NCI-H1694 (cell line): ENCODE measurements around the gene RAPSN.
A peak's percentile ranks its signal among the peaks of the same experiment; 100 is the strongest.

Experiments used
- DNase-seq: peaks from one replicate; lab custom pipeline; 2025; lab: John Stamatoyannopoulos, UW

RAPSN gene

DNA sequence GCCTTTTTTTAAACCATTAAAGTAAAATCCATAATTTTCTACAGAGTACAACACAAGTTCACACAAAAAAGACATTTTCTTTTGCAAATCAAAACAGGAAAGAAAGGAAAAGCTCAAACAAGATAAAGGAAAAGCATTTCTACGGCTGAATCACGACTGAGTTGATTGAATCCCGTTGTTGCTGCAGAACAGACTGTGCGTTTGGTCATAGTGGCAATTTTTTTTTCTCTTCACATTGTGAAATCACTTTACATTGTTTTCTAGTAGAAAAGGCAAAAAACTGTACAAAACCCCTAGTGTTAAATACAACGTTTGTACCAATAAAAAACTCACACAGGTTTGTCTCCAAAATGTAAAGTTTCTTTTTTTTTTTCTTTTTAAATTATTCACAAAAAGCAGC is 17.3 kb upstream of the RAPSN start:
- no peak for DNase-seq

DNA sequence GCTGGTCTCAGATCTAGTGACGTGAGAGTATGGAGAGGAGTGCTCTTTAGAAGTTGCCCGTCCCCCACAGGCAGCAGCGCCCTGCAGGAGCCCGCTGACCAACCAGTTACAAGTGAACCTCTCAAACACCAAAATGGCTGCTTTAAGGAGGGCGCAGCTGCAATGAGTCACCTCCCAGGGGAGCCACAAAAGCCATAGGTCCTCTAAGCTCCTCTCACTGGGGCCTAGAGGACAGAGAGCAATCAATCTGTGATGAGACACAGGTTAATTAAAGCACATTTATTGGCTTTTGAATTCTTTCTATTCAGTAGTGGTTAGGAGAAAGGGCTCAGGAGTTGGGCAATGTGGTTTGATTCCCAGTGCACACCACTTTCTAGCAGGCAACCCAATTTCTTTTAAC is 15.5 kb upstream of the RAPSN start:
- DNase-seq: no peak

DNA sequence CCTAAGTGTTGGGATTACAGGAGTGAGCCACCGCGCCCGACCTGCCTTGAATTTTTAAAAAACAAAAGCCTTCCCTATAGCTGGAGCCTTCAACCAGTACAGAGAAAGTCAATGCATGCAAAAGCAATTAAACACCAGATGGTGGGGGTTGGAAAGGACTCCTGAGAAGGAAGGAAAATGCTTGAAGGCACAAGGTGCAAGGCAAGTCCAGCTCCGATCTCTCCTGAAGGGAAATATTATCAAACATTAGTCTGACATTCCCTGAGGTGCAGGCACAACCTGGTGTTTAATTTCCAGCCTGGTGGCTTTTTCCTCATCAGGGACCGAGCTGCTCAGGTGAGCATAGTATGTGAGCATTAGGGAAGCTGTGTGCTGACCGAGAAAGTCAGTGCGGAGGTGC is 12.9 kb upstream of the RAPSN start:
- DNase-seq: no peak

DNA sequence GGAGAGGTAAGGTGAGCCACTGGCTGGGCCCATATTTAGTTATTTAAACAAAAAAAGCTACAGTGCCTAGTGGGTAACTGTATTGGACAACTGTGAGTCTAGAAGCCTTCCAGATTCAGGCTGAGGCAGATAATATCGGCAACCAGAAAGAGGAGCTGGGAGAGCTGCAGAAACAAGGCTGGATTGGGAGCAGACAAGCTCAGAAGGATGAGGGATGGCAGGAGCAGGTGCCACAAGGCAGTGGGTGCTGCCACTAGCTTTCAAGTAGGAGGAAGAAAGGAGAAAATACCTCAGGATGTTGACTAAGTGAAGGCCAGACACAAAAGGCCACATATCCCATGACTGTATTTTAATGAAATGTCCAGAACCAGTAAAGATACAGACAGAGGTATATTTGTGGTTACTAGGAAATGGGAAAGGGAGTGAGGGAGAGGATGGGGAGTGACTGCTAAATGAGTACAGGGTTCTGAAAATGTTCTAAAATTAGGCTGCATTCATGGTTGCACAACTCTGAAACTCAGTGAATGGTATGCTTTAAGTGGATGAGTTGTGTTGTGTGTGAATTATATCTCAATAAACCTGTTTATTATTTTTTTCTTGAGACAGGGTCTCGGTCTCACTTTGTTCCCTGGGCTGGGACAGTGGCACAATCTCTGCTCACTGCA is 11.8 kb upstream of the RAPSN start:
- no peak for DNase-seq

DNA sequence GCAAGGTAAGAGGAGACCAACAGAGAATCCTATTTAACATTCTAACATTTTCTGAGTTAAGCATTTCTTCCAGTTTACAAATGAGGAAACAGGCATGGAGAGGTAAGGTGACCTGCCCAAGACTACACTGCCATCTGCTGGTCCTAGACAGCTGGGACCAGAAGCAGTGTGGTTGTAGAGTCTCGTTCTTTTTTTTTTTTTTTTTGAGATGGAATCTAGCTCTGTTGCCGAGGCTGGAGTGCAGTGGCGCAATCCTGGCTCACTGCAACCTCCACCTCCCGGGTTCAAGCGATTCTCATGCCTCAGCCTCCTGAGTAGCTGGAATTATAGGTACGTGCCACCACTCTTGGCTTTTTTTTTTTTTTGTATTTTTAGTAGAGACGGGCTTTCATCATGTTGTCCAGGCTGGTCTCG is 5.3 kb upstream of the RAPSN start:
- DNase-seq: peak; percentile 68

DNA sequence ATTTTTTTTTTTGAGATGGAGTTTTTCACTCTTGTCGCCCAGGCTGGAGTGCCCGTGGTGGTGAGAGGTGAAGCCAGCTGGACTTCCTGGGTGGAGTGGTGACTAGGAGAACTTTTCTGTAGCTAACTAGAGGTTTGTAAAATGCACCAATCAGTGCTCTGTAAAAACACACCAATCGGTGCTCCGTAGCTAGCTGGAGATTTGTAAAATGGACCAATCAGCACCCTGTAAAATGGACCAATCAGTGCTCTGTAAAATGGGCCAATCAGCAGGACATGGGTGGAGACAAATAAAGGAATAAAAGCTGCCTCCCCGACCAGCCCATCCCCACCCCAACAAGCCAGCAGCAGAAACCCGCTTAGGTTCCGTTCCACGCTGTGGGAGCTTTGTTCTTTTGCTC is 4.4 kb upstream of the RAPSN start:
- DNase-seq: no peak

DNA sequence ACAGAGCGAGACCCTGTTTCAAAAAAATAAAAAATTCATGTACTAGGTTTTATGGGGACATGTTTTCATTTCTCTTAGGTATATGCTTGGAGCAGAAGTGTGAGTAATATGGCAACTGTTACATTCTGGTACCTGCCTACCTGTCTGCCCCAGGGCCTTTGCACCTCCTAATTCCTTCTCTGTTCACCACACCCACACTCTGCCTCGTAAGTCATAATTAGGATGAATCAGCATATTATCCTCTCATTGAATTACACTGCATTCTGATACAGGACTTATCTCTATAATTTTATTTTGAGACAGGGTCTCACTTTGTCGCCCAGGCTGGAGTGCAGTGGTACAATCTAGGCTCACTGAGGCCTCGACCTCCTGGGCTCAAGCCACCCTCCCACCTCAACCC is 3.1 kb upstream of the RAPSN start:
- DNase-seq: no peak

DNA sequence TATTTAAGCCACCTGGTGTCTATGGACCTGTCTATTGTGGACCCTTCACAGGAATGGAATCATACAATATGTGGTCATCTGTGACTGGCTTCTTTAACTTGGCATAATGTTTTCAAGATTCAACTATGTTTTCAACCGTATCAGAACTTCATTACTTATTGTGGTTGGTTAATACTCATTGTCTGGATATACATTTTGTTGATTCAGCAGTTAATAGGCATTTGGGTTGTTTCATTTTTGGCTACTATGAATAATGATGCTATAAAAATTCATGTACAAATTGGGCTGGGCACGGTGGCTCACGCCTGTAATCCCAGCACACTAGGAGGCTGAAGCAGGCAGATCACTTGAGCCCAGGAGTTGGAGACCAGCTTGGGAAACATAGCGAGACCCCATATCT is 2.5 kb upstream of the RAPSN start:
- DNase-seq: no peak

DNA sequence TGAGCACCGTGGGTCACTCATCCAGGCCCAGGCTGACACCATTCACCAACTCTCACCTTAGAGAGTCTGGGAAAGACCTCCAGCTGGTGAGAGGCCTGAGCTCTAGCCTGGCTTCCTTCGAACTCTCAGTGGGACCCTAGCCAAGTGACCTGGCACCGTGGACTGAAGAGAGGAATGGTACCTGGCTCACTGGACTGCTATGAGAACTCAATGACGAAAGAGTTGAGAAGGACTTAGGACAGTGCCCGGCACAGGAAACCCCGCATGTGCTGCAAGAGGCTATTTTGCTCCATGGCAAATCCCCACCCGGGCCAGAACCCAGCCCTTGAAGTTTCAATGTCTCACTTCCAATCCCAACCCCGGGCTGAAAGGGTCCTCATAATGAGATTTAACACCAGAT is 605 bp upstream of the RAPSN start:
- no peak for DNase-seq

DNA sequence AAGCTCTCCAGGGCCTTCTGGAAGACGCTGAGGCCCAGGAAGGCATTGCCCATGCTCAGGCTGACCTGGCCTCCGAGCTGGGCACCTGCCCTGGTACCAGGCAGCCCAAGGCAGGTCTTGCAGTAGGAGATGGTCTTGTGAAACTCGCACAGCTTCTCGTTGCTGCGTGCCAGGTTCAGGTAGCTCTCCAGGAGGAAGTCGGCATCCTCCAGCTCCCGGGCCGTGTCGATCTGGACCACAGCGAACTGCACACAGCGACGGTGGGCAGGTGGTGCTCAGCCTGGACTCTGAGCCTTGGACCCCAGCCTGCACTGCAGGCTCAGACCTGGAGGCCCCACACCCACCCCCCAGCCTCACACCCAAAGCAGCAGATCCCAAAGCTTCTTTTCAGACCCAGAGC is 1.0 kb downstream of the RAPSN start:
- no peak for DNase-seq

DNA sequence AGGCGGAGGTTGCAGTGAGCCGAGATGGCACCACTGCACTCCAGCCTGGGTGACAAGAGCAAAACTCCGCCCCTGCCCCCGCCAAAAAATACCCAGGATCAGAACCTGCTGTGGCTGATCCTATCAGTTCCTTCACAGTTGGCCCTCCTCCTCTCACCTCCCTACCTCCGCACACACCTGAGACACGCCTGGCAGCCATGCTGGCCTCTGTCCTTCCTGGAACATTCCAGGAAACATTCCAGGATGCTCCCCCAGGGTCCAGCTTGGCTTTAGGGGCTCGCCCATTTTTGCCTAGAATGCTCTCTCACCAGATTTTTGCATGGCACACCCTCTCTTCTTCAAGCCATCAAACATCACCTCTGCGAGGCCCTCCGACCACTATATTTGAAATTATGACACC is 2.1 kb downstream of the RAPSN start:
- DNase-seq: no peak

DNA sequence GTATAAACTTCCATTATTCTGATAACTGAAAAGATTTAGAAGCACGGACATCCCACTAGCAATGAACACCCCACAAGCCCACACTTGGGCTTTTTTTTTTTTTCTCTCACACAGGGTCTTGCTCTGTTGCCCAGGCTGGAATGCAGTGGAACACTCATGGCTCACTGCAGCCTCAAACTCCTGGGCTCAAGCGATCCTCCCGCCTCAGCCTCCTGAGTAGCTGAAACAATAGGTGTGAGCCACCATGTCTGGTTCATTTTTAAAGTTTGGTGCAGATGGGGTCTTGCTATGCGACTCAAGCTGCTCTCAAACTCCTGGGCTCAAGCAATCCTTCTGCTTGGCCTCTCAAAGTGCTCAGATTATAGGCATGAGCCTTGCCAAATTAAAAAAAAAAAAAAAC is 3.1 kb downstream of the RAPSN start:
- no peak for DNase-seq

DNA sequence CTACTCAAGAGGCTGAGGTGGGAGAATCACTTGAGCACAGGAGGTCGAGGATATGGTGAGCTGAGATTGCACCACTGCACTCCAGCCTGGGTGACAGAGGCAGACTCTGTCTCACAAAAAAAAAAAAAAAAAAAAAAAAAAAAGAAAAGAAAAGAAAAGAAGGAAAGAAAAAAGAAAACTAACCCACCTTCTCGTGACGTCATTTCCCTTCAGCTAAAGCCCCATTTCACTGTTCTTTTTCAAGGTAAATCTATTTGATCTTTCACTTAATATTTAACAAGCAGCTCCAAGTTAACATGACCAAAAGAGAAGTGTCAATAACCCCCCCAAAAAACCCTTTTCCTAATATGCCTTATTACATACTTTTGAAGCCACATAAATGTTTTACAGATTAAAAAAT is 5.1 kb downstream of the RAPSN start:
- no peak for DNase-seq

DNA sequence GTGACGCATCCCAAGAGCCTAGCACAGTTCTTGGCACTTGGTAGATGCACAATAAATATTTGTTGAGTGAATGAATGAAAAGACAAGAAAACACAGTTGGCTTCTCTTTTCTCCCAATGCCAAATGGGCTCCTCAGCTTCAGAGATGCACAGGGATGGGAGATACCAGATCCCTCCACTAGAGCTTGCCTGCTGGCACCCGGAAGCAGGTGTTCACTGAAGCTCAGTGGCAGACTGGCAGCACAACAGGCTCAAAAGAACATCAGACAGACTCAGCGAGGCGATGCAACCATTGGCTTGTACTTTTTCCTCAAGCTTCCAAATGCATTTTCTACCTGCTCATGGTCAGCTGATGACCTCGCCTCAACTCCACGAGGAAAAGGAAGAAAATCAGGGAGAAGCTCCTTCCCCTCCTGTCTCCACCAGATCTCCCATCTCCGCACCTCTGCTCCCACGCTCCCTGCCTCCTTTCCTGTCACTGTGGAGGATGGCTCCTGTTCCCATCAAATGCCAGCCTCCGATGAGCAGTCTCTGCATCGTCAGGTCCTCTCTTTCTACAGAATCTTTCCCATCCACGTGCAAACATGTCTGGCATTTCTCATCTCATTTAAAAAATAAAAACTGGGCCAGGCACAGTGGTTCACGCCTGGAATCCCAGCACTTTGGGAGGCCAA is 5.8 kb downstream of the RAPSN start:
- DNase-seq: peak; percentile 63

DNA sequence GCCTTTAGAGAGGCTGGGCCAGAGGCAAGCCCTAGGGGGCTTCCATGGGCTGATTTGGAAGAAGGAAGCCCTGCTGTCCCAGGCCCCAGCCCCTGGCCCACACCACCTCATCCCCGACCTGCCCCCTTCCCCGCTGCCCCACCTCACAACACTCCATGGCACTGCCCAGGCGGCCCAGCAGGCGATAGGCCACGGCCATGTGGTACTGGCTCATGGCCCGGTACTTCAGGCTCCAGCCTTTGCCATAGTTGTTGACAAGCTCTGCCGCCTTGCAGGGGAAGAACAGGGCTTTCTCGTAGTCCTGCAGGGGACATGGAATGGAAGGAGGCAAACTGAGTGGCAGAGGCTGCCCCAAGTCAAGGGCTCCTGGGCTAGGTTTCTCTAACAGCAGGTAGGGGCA is 6.4 kb downstream of the RAPSN start:
- no peak for DNase-seq

DNA sequence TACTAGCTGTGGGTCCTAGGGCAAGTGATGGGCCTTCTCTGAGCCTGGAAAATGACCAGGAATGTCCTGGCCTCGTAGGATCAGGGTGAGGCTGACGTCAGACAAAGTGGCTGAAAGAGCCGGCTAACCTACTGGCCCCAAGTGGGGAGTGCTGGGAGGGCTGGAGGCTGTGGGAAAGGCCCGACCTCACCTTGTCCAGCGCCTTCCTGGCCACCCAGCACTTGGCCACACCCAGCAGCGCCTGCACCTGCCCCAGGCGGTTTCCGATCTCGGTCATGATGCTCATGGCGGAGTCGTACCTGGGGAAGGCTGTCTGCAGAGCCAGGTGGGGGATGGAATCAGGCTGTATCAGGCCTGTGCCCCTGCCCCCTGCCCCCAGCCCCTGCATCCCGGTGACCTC is 7.5 kb downstream of the RAPSN start:
- no peak for DNase-seq

DNA sequence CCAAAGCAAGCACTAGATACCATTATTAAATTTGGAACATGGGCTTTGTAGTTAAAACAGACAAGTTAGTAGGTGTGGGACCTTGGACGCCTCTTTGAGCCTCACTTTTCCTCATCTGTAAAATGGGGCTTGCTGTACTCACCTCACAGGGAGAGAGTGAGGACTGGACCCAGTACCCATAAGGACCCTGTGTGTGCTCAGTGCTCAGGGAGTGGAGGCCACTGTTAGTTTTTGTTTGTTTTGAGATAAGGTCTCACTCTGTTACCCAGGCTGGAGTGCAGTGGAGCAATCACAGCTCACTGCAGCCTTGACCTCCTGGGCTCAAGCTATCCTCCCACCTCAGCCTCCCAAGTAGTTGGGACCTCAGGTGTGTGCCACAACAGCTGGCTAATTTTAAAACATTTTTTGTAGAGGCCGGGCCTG is 8.9 kb downstream of the RAPSN start:
- no peak for DNase-seq

DNA sequence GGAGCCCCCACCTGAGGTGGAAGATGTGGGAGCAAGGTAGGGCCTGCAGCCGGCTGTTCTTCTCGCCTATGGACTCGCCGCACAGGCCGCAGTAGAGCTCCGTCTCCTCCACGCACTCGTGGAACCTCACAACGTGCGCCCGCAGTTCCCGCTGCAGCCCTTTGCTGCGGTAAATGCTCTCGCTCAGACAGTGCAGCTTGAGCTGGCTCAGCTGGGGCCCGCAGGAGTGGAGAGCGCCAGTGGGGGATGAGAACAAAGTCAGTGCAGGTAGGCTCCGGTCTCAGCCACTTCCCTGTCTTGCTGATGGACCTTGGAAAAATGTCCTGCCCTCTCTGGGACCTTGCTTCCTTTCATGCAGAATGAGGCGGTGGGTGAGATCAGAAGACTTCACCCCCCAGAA is 10.2 kb downstream of the RAPSN start:
- DNase-seq: no peak

DNA sequence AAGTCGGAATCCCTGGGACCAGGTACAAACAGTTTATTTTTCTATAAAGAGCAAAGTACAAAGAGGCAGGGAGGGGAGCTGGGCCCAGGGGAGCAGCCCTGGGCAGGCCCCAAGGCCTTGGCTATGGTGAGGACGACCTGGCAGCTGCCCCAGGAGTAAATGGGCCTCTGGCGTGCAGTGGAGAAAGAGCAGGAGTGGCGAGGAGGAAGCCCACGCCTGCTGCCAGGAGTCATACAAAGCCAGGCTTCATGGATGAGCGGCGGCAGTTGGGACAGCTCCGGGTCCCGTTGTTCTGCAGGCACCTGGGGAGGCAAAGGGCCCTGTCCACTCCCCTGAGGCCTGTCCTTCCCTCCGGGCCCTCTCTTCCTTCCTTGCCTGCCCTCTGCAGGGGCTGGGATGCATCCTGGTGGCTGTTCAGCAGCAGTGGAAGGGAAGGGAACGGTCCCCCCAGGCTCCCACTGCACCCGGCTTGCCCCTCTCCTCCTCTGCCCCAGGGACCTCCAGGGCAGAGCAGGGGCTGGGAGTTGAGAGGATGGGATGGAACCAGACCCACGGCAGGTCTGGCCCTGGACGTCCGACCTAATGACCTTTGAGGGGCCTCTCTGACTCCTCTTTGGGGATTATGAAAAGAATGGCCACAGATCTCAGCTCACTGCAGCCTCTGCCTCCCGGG is 11.1 kb downstream of the RAPSN start:
- DNase-seq: no peak

DNA sequence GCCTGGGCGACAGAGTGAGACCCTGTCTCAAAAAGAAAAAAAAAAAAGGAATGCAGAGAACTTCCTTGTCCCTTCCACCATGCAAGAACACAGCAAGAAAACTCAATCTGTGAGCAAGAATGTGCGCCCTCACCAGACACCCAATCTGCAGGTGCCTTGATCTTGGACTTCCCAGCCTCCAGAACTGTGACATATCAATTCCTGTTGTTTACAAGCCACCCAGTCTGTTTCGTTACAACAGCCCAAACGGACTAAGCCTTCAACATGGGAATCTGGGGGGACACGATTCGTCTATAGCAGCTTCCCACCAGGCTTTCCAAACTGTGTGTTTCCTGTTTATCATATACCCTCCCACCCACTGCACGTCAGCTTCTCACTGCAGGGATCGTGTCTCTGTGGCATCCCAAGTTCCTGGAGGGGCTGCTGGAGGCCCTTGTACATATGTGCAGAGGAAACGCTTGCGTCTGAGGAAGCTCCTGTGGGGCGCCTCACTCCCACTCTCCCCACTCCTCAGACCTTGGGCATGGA is 11.7 kb downstream of the RAPSN start:
- DNase-seq: no peak

DNA sequence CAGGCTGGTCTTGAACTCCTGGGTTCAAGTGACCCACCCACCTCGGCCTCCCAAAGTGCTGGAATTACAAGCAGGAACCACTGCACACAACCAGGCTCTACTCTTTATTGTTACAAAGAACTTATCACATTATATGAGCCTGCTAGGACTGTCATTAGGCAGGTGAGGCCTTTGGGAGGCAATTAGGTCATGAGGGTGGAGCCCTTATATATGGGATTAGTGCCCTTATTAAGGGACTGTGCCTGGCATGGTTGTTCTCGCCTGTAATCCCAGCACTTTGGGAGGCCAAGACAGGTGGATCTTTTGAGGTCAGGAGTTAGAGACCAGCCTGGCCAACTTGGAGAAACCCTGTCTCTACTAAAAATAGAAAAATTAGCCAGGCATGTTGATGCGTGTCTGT is 12.2 kb downstream of the RAPSN start:
- no peak for DNase-seq

DNA sequence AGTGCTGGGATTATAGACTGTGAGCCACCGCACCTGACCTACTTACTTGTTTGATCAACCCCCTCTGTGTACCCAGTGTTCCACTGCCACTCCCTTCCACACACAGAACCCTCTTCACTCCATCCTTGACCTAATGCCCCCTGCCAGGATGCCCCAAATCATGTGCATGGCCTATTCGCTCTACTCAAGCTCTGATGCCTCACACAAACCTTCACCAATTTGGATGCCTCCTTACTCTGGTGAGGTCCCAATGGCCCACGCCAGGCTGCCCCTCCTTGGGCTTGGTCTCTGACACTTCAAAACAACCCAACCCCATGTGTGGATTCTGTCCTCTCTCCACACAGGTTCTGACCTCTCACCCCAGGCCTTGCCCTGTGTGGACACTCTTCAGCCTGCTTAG is 13.2 kb downstream of the RAPSN start:
- DNase-seq: no peak

DNA sequence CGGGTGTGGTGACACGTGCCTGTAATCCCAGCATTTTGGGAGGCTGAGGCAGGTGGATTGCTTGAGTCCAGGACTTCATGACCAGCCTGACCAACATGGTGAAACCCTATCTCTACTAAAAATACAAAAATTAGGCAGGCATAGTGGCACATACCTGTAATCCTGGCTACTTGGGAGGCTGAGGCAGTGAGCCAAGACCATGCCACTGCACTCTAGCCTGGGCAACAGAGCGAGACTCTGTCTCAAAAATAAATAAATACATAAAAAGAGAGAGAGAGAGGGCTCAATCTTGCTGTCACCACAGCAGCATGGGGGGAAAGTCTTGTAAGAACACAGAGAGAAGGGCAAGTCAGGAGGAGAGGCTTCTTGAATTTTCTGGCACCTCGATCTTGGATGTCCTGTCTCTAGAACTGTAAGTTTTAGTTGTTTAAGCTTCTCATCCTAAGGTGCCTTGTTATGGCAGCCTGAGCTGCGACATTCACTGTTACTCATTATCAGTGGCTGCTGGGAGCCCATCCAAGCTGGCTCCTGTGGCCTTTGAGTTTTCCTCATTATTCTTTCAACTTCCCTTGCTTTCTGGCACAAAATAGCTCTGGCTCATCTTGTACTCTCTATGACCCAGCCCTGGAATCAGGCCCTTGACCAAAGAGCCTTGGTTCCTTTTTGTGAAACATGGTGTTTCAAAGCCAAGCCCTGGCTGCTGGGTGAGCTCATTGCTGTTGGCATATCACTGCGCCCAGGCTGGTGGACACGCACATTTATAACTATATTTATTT is 14.7 kb downstream of the RAPSN start:
- DNase-seq: no peak
